Right lobe of liver (tissue), 6 donors: Measurements from ENCODE around the gene APOBEC2. TPM values are rescaled to one million over a fixed set of nuclear protein-coding genes. Genes with fewer than 3 reads are reported as not detected.

Experiments used
- ATAC-seq, 4 donors: fragments of 200-7000 bp; cut with Tn5 transposase; one replicate each; pipeline ENCODE4 v1.9.1; 2020; ENCODE audit warnings: mild to moderate bottlenecking in 4 of 4, moderate library complexity in 4 of 4
- DNase-seq, 3 donors: peaks; one replicate each; pipeline ENCODE4 v3.0.0-alpha.2; 2020
- H3K27ac ChIP-seq, 3 donors: fragments of 200-600 bp; one replicate each; pipeline ENCODE4 v1.8.0; 2022
- H3K27me3 ChIP-seq, 2 donors: fragments of 200-600 bp; one replicate each; pipeline ENCODE4 v1.8.0; 2022
- H3K36me3 ChIP-seq, 4 donors: fragments of 200-600 bp; sonication (generic) in 1 of 4; one replicate each; pipeline versions ENCODE4 v1.5.1 to v1.8.0; 2017 to 2022; ENCODE audit warnings: control low read depth in 1 of 4
- H3K4me1 ChIP-seq, 4 donors: fragments of 200-600 bp; sonication (generic) in 1 of 4; one replicate each; pipeline versions ENCODE4 v1.5.1 to v1.8.0; 2017 to 2022; ENCODE audit warnings: control low read depth in 1 of 4
- H3K4me3 ChIP-seq, 3 donors: fragments of 200-600 bp; one replicate each; pipeline ENCODE4 v1.8.0; 2022
- H3K9me3 ChIP-seq, 4 donors: fragments of 200-600 bp; sonication (generic) in 1 of 4; one replicate each; pipeline versions ENCODE4 v1.5.1 to v1.8.0; 2017 to 2022; ENCODE audit warnings: control low read depth in 1 of 4
- CTCF ChIP-seq, 4 donors: fragments of 200-600 bp in 3 of 4; fragments of 450-650 bp in 1 of 4; IDR thresholded peaks; one replicate each; pipeline versions ENCODE4 v1.5.1 to v1.8.0; 2016 to 2022; ENCODE audit warnings: antibody characterized with exemption in 4 of 4, mild to moderate bottlenecking in 2 of 4
- POLR2A ChIP-seq: fragments of 450-650 bp; IDR thresholded peaks from one replicate; pipeline ENCODE4 v1.6.1; 2017; ENCODE audit warnings: antibody characterized with exemption, mild to moderate bottlenecking
- WGBS: methylation state at CpG from one replicate; pipeline ENCODE4 v1.1.6; 2018; ENCODE audit warnings: low coverage, low lambda C conversion rate; ENCODE audit not compliant: insufficient coverage; ENCODE audit errors: missing lambda C conversion rate; 5-methylcytosine and 5-hydroxymethylcytosine counted together
- intact Hi-C, 2 donors: fragments of 100-400 bp; cut with DNase I; formaldehyde crosslinking; loops; one replicate each; pipeline versions ENCODE4 v1.11.2 to v1.14.1; 2022
- total RNA-seq, 6 experiments: library from RNA; depleted of rRNA in 2 of 6; stranded (reverse); fragments of >200 nt in 2 of 6; fragmentation: NEBNext Ultra II Directional in 3 of 6; extraction: Animal tissue kit (Norgen Biotek cat#: 25700) in 3 of 6; gene quantifications; one replicate each; pipeline versions ENCODE4 v1.1.0 to v1.2.4, GENCODE V29; 2016 to 2023
- donor health status: DM: no; HTN: yes; CAD: no.
- donor health status: DM: no; HTN: no; CAD: no.
- donor health status: DM: no; HTN: no; CAD: no.
- donor health status: DM: no; HTN: yes; CAD: no.
- donor health status: DM: no; HTN: yes; CAD: no.

The APOBEC2 gene
- total RNA-seq, 6 experiments from 2014 or later: not detected

GRCh38 chr6:41098366-41098765, 45.4 kb downstream of the APOBEC2 start:
- no peaks in the 10 kb centered on the region for H3K9me3 ChIP-seq
- H3K36me3 ChIP-seq: peaks cover 11 to 71% (median 38%) of the 10 kb centered on the region in 4 donors
- H3K27me3 ChIP-seq: no peaks in the 10 kb centered on the region
- intact Hi-C loops: no loop called here
- H3K4me3 ChIP-seq: no peak overlapping the region
- H3K4me1 ChIP-seq: no peaks in the 10 kb centered on the region
- 57% methylated on average over 3 of the region's 3 CpGs for WGBS
- DNase-seq (no peak), ATAC-seq (no peak)
- TF ChIP-seq CTCF (IDR thresholded peaks at IDR 0.05) (no peak), POLR2A (no peak)
- H3K27ac ChIP-seq: no peak overlapping the region

GRCh38 chr6:41100871-41101287, 47.9 kb downstream of the APOBEC2 start:
- Histone ChIP-seq H3K9me3 (no peaks in the 10 kb centered on the region), H3K27ac (no peak overlapping the region), H3K4me1 (no peaks in the 10 kb centered on the region), H3K4me3 (no peak overlapping the region), H3K27me3 (no peaks in the 10 kb centered on the region), H3K36me3 (peaks cover 0 to 46% (median 25%) of the 10 kb centered on the region in 4 donors)
- TF ChIP-seq POLR2A (no peak), CTCF (IDR thresholded peaks at IDR 0.05) (no peak)
- ATAC-seq: peak in 2 of 4 donors; percentile 23 to 39
- DNase-seq: peak in 1 of 3 donors; percentile 41
- intact Hi-C loops: no loop called here
- 70% methylated on average over 2 of the region's 42 CpGs for WGBS

GRCh38 chr6:41103847-41104246, 50.8 kb downstream of the APOBEC2 start:
- WGBS: 70% methylated on average over 3 of the region's 3 CpGs
- no peak for ATAC-seq
- H3K27ac ChIP-seq: no peak overlapping the region
- H3K36me3 ChIP-seq: peaks cover 0 to 16% (median 6%) of the 10 kb centered on the region in 4 donors
- H3K27me3 ChIP-seq: no peaks in the 10 kb centered on the region
- no peak for DNase-seq
- no peaks in the 10 kb centered on the region for H3K4me1 ChIP-seq
- H3K9me3 ChIP-seq: no peaks in the 10 kb centered on the region
- TF ChIP-seq POLR2A (no peak), CTCF (IDR thresholded peaks at IDR 0.05) (no peak)
- no peak overlapping the region for H3K4me3 ChIP-seq
- intact Hi-C loops: no loop called here

- Histone ChIP-seq H3K27me3 (no peaks in the 10 kb centered on the region), H3K27ac (no peak overlapping the region), H3K9me3 (no peaks in the 10 kb centered on the region), H3K4me1 (peaks cover 0 to 2% (median 0%) of the 10 kb centered on the region in 4 donors), H3K4me3 (no peak overlapping the region), H3K36me3 (no peaks in the 10 kb centered on the region)
- 94% methylated on average over 3 of the region's 3 CpGs for WGBS
- TF ChIP-seq POLR2A: no peak
- no peak for TF ChIP-seq CTCF (IDR thresholded peaks at IDR 0.05)
- DNase-seq (no peak), ATAC-seq (no peak)
- intact Hi-C loops: no loop called here
Observed at GRCh38 chr6:41111017-41111416, 58.0 kb downstream of the APOBEC2 start.

Other genes starting within 250 kb of the APOBEC2 start
- gene UNC5CL, start 14.0 kb upstream of the APOBEC2 start, total RNA-seq: 10 to 100 TPM in 4 of 6 experiments, 1 to 10 TPM in 2; 5.0 to 35.7 (median 13.5) TPM
- under 1 TPM; 0.22 to 0.86 (median 0.52) TPM for gene TSPO2, start 10.7 kb upstream of the APOBEC2 start, total RNA-seq
- 10 to 100 TPM; 14.8 to 26.2 (median 21.7) TPM for gene OARD1, start 19.2 kb downstream of the APOBEC2 start, total RNA-seq
- gene NFYA, start 19.8 kb downstream of the APOBEC2 start, total RNA-seq: 10 to 100 TPM in 1 of 6 experiments, 1 to 10 TPM in 5; 6.4 to 11.7 (median 7.7) TPM
- gene TREML1, start 101.1 kb downstream of the APOBEC2 start, total RNA-seq: under 1 TPM in 3 of 6 experiments, not detected in 3; 0.43 to 0.62 (median 0.46) TPM
- 1 to 10 TPM in 3 of 6 experiments, under 1 TPM in 3; 0.20 to 4.6 (median 2.3) TPM for gene TREM2, start 109.9 kb downstream of the APOBEC2 start, total RNA-seq
- gene TREML2, start 147.9 kb downstream of the APOBEC2 start, total RNA-seq: under 1 TPM in 4 of 6 experiments, not detected in 2; 0.06 to 0.20 (median 0.12) TPM
- gene TREML4, start 175.1 kb downstream of the APOBEC2 start, total RNA-seq: under 1 TPM in 2 of 6 experiments, not detected in 4; 0.10 to 0.12 TPM
- 1 to 10 TPM in 1 of 6 experiments, under 1 TPM in 4, not detected in 1; 0.51 to 3.3 (median 0.88) TPM for gene TREM1, start 233.5 kb downstream of the APOBEC2 start, total RNA-seq